Mammary epithelial cell (primary cell): Measurements from ENCODE around the gene MRPL53.

ENCODE experiments used
- CTCF ChIP-seq, 2 donors: IDR thresholded peaks in 1 of 2; conservative IDR thresholded peaks in 1 of 2; 2 replicates each; pipeline ENCODE4 v1.5.1; 2011 to 2012; ENCODE audit warnings: inconsistent platforms in 2 of 2, low read length in 2 of 2, mild to moderate bottlenecking in 2 of 2, control low read depth in 1 of 2, low read depth in 1 of 2; ENCODE audit not compliant: insufficient read depth in 1 of 2; ENCODE audit errors: extremely low read depth in 1 of 2
- EZH2 ChIP-seq: IDR thresholded peaks from 2 replicates; pipeline ENCODE4 v1.6.1; 2012; ENCODE audit warnings: low read length, inconsistent platforms, borderline replicate concordance

GRCh38 chr2:74504591-74504990, 32.1 kb upstream of the MRPL53 start:
- TF ChIP-seq CTCF (conservative IDR thresholded peaks at IDR 0.05 in 1 of 2, IDR thresholded peaks at IDR 0.05 in 1 of 2; ENCODE audit: extremely low read depth in 1 of 2, insufficient read depth in 1 of 2, low read depth in 1 of 2, low read length in 2 of 2) (no peak), EZH2 (no peak)
